Loucy (cell line): ENCODE results near the gene SPECC1.

Source experiments
- EZH2phosphoT487 ChIP-seq: fragments of 200-600 bp; IDR thresholded peaks from 2 replicates; pipeline ENCODE4 v1.6.1; 2018; ENCODE audit warnings: antibody characterized with exemption, mild to moderate bottlenecking, moderate library complexity, borderline replicate concordance
- TF ChIP-seq, protein P1 (sequence below): fragments of 200-600 bp; sonication (generic); conservative IDR thresholded peaks from 2 replicates; pipeline ENCODE4 v1.5.1; 2014; ENCODE audit warnings: mild to moderate bottlenecking, antibody characterized with exemption, low read length

DNA sequence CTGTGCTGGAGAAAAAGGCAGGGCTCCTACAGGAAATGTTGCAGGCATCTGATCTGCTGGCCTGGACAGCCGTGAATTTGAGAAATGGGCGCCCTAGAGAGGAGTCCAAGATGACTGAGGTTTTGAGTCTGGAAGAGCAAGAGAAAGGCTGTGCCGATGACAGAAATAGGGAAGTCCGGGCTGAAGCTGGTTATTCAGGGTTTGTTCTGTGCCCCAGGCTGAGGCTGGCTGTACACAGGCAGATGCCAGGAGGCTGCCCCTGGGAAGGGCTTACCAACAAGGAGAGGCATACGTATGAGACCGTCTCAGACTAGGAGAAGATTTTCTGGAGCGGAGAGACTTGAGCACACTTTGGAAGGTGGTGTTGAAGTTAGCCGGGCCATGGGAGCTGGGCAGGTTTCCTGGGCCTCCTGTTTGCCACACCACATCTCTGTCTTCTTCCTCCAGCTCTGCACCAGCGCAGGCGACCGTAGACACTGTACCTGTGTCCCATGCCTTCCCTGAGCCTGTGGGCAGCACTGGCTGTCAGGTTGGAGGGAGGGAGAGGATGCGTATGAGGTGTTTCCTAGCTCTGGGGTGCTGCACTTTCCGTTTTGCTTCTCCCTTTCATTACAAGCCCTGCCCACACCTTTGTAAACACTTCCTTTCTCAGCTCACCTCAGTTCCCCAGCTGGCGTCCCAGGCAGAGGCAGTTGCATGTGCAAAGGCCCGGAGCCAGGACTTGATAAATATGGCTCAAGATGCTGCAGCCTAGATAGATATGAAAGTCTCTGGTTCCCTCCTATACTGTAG, 80.8 kb downstream of the SPECC1 start:
- TF ChIP-seq, protein P1, sequence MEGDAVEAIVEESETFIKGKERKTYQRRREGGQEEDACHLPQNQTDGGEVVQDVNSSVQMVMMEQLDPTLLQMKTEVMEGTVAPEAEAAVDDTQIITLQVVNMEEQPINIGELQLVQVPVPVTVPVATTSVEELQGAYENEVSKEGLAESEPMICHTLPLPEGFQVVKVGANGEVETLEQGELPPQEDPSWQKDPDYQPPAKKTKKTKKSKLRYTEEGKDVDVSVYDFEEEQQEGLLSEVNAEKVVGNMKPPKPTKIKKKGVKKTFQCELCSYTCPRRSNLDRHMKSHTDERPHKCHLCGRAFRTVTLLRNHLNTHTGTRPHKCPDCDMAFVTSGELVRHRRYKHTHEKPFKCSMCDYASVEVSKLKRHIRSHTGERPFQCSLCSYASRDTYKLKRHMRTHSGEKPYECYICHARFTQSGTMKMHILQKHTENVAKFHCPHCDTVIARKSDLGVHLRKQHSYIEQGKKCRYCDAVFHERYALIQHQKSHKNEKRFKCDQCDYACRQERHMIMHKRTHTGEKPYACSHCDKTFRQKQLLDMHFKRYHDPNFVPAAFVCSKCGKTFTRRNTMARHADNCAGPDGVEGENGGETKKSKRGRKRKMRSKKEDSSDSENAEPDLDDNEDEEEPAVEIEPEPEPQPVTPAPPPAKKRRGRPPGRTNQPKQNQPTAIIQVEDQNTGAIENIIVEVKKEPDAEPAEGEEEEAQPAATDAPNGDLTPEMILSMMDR: no peak
- TF ChIP-seq EZH2phosphoT487: no peak
